Loucy (cell line): ENCODE measurements around the gene PRXL2B.
"Not testable (repeated sequence)": the region's sequence is repeated elsewhere in the genome, so short reads cannot be mapped to it uniquely, and the experiment has no call there.

ENCODE experiments used
- H2AFZ ChIP-seq: fragments of 200-600 bp; sonication (generic); 2 replicates; pipeline ENCODE4 v1.6.0; 2016; ENCODE audit warnings: antibody characterized with exemption, mild to moderate bottlenecking, low read length, moderate library complexity
- H3F3A ChIP-seq: fragments of 200-600 bp; 2 replicates; pipeline ENCODE4 v1.6.0; 2016; ENCODE audit warnings: antibody characterized with exemption, low read depth, mild to moderate bottlenecking
- H3K27me3 ChIP-seq: fragments of 200-600 bp; sonication (generic); 2 replicates; pipeline ENCODE4 v1.6.1; 2014; ENCODE audit warnings: low read length, mild to moderate bottlenecking; ENCODE audit not compliant: insufficient read depth, poor library complexity, severe bottlenecking
- H3K36me3 ChIP-seq: fragments of 200-600 bp; sonication (generic); 2 replicates; pipeline ENCODE4 v1.6.1; 2016; ENCODE audit warnings: low read length; ENCODE audit not compliant: insufficient read depth
- H3K4me1 ChIP-seq: fragments of 200-600 bp; sonication (generic); 2 replicates; pipeline ENCODE4 v1.5.1; 2014; ENCODE audit warnings: low read length, mild to moderate bottlenecking; ENCODE audit not compliant: insufficient read depth, poor library complexity, severe bottlenecking
- H3K4me2 ChIP-seq: fragments of 200-600 bp; sonication (generic); 2 replicates; pipeline ENCODE4 v1.6.0; 2014; ENCODE audit warnings: antibody characterized with exemption, low read length, low read depth, mild to moderate bottlenecking; ENCODE audit not compliant: poor library complexity, severe bottlenecking
- H3K4me3 ChIP-seq: fragments of 200-600 bp; sonication (generic); 2 replicates; pipeline ENCODE4 v1.5.1; 2014; ENCODE audit warnings: low read length, mild to moderate bottlenecking, mixed read lengths; ENCODE audit not compliant: poor library complexity, severe bottlenecking
- H3K79me2 ChIP-seq: fragments of 200-600 bp; sonication (generic); 2 replicates; pipeline ENCODE4 v1.6.1; 2014; ENCODE audit warnings: low read length; ENCODE audit not compliant: insufficient read depth
- H3K9ac ChIP-seq: fragments of 200-600 bp; sonication (generic); 2 replicates; pipeline ENCODE4 v1.6.0; 2014; ENCODE audit warnings: mild to moderate bottlenecking, low read depth, low read length, moderate library complexity; ENCODE audit not compliant: poor library complexity, severe bottlenecking
- H3K9me2 ChIP-seq: fragments of 200-600 bp; sonication (generic); replicated peaks from 2 replicates; pipeline ENCODE4 v1.6.1; 2016; ENCODE audit warnings: low read depth, low read length, mixed read lengths
- H3K9me3 ChIP-seq: fragments of 200-600 bp; sonication (generic); 2 replicates; pipeline ENCODE4 v1.6.1; 2014; ENCODE audit warnings: mild to moderate bottlenecking, antibody characterized with exemption, low read length, low read depth; ENCODE audit not compliant: insufficient read depth
- H4K20me1 ChIP-seq: fragments of 200-600 bp; sonication (generic); 2 replicates; pipeline ENCODE4 v1.6.0; 2014; ENCODE audit warnings: antibody characterized with exemption, low read length, mild to moderate bottlenecking; ENCODE audit not compliant: insufficient read depth, poor library complexity, severe bottlenecking
- EZH2phosphoT487 ChIP-seq: fragments of 200-600 bp; IDR thresholded peaks from 2 replicates; pipeline ENCODE4 v1.6.1; 2018; ENCODE audit warnings: antibody characterized with exemption, mild to moderate bottlenecking, moderate library complexity, borderline replicate concordance
- TF ChIP-seq, protein P1 (sequence below): fragments of 200-600 bp; sonication (generic); conservative IDR thresholded peaks from 2 replicates; pipeline ENCODE4 v1.5.1; 2014; ENCODE audit warnings: mild to moderate bottlenecking, antibody characterized with exemption, low read length

The PRXL2B gene

DNA sequence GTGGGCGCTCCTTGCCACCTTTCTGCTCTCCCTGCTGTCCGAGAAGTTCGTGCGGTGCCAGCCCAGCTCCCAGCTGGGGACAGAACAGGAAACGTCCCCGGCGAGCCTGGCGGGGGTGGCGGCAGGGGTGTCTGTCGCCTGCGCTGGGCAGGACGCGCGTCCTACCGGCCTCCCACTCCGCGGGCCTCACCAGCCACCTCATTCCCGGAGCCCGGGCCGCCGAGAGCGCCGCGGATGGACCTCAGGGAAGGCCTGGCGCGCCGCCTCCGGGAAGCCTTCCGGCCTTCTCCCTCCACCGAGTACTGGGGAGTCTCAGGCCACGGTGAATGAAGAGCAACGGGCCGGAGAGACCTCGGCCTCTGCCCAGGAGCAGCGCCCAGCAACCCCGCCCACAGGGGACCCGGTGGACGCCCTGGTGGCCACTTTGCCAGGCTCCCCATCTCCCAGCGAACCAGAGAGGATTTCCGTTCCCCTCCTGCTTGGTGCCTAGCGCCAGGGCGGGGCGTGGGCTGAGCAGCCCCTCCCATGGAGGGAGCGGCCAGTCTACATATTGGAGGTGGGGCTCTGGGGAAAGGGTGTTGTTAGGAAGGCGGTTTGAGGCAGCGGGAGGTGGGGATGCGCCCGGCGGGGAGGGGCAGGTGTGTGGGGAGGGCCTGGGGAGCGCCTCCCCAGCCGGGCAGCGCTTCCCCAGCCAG is 39.9 kb upstream of the PRXL2B start:
- peak overlapping the region; percentile 95 for H3K4me2 ChIP-seq
- peak overlapping the region; percentile 88 for H3K9ac ChIP-seq
- no peak for TF ChIP-seq EZH2phosphoT487
- TF ChIP-seq, protein P1, sequence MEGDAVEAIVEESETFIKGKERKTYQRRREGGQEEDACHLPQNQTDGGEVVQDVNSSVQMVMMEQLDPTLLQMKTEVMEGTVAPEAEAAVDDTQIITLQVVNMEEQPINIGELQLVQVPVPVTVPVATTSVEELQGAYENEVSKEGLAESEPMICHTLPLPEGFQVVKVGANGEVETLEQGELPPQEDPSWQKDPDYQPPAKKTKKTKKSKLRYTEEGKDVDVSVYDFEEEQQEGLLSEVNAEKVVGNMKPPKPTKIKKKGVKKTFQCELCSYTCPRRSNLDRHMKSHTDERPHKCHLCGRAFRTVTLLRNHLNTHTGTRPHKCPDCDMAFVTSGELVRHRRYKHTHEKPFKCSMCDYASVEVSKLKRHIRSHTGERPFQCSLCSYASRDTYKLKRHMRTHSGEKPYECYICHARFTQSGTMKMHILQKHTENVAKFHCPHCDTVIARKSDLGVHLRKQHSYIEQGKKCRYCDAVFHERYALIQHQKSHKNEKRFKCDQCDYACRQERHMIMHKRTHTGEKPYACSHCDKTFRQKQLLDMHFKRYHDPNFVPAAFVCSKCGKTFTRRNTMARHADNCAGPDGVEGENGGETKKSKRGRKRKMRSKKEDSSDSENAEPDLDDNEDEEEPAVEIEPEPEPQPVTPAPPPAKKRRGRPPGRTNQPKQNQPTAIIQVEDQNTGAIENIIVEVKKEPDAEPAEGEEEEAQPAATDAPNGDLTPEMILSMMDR = no peak
- H3K9me2 ChIP-seq = no peaks in the 10 kb centered on the region
- no peaks in the 10 kb centered on the region for H4K20me1 ChIP-seq
- no peaks in the 10 kb centered on the region for H3K27me3 ChIP-seq
- H3K79me2 ChIP-seq = peaks cover 8% of the 10 kb centered on the region; the same call in 1 of the 2 replicates
- no peaks in the 10 kb centered on the region for H3K9me3 ChIP-seq
- H2AFZ ChIP-seq = peak overlapping the region; percentile 55; the same call in 1 of the 2 replicates
- no peaks in the 10 kb centered on the region for H3F3A ChIP-seq
- peak overlapping the region; percentile 79 for H3K4me3 ChIP-seq
- peaks cover 28% of the 10 kb centered on the region for H3K4me1 ChIP-seq
- no peaks in the 10 kb centered on the region for H3K36me3 ChIP-seq

DNA sequence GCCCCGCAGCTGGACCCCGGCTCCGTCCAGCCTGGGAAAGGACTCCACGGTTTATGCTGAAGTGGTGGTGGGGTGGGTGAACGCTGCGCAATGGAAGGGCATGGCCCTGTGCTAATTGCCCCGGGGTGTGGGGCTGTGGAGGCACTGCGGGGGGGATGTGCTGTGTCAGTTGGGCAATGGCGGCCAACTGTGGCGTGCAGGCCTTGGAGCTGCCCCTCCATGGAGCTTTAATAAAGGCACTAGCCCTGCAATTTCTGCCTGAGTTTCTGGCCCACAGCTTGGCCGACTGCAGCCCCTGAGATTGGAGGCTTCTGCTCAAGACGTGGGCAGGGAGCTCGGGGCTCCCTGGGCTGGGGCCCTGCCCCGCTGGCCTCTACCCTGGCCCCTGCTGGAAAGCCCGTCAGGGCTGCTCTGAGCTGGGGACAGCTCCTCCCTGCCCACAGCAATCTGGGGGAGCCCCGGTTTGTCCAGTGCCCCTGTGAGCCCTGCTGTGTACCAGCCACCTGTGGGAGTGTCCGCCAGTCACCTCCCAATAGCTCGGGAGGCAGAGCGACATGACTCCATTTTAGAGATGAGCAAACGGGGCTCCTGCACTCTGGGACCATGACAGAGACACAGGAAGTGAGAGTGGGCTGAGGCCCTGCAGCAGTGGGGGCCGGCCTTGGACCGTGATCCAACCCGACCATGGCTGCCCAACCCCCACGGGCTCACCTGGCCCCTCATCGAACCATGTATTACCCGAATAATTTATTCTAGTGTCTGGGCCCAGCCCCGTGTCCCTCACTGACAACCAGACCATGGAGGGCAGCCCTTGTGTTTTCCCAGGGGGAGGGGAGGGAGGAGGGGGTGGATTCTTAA is 39.1 kb upstream of the PRXL2B start:
- H3K36me3 ChIP-seq = no peaks in the 10 kb centered on the region
- H3K4me2 ChIP-seq = peak overlapping the region; percentile 95
- no peaks in the 10 kb centered on the region for H3K27me3 ChIP-seq
- H2AFZ ChIP-seq = no peak overlapping the region
- no peaks in the 10 kb centered on the region for H4K20me1 ChIP-seq
- H3K79me2 ChIP-seq = peaks cover 8% of the 10 kb centered on the region; the same call in 1 of the 2 replicates
- TF ChIP-seq, protein P1 = no peak
- H3K4me3 ChIP-seq = peak overlapping the region; percentile 79
- no peaks in the 10 kb centered on the region for H3K9me3 ChIP-seq
- H3K9me2 ChIP-seq = no peaks in the 10 kb centered on the region
- H3K4me1 ChIP-seq = peaks cover 28% of the 10 kb centered on the region
- H3F3A ChIP-seq = no peaks in the 10 kb centered on the region
- peak overlapping the region; percentile 88 for H3K9ac ChIP-seq

DNA sequence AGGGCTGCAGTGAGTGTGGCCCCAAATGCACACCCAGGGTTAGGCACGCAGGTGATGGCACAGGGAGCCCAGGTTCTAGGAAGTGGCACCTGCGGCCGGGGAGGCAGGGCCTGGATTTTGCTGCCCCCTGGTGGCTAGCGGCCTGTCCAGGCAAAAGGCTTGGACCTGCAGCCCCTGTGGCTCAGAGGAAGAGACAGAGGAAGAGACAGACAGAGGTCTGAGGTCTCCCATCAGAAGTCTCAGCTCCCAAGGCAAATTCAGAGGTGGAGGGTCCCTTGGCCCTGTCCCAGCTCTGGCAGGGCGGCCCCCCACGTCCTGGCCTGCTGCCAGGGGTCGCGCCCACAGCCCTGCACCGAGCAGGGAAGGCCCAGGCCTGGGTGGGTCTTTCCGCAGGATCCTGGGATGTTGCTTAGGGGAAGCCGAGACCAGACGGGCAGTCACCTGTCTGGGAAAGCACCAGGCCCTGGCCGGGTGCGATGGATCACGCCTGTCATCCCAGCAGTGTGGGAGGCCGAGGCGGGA is 38.4 kb upstream of the PRXL2B start:
- H4K20me1 ChIP-seq = no peaks in the 10 kb centered on the region
- H3K4me1 ChIP-seq = peaks cover 26% of the 10 kb centered on the region
- peaks cover 8% of the 10 kb centered on the region; the same call in 1 of the 2 replicates for H3K79me2 ChIP-seq
- H2AFZ ChIP-seq = no peak overlapping the region
- no peaks in the 10 kb centered on the region for H3K9me3 ChIP-seq
- no peaks in the 10 kb centered on the region for H3K9me2 ChIP-seq
- H3K4me2 ChIP-seq = peak overlapping the region; percentile 95
- no peaks in the 10 kb centered on the region for H3K27me3 ChIP-seq
- H3K36me3 ChIP-seq = no peaks in the 10 kb centered on the region
- peak overlapping the region; percentile 88 for H3K9ac ChIP-seq
- H3F3A ChIP-seq = no peaks in the 10 kb centered on the region
- H3K4me3 ChIP-seq = peak overlapping the region; percentile 79
- no peak for TF ChIP-seq EZH2phosphoT487
- TF ChIP-seq, protein P1 = peak; percentile 91

DNA sequence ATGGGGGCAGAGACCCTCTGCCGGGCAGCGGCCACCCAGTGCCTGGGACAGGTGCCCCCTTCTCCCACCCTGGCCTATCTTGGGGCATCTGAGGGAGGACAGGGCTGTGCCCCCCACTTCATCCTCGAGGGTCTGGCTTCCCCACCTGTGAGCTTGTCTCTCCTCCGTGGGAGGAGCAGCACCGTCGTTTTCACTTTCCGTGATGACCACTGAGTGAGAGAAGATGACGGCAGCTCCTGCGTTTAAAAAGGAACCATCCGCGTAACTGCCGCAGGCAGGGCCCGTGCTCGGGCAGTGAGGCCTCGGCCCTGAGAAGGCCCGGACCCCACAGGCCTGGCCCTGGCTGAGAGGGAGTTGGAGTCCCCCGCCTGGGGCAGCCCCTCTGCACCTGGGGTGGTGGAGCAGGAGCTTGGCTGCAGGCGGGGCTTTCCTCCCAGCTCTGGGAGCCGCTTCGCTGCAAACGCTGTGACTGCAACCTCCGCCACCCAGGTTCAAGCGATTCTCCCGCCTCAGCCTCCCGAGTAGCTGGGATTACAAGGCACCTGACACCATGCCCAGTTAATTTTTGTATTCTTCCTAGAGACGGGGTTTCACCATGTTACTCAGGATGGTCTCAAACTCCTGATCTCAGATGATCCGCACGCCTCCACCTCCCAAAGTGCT is 37.1 kb upstream of the PRXL2B start:
- not testable (repeated sequence) for H4K20me1 ChIP-seq, H3K9me3 ChIP-seq, H2AFZ ChIP-seq, H3K9me2 ChIP-seq, H3F3A ChIP-seq, H3K79me2 ChIP-seq, H3K27me3 ChIP-seq, H3K36me3 ChIP-seq
- peak overlapping the region; percentile 79 for H3K4me3 ChIP-seq
- peaks cover 24% of the 10 kb centered on the region for H3K4me1 ChIP-seq
- H3K4me2 ChIP-seq = peak overlapping the region; percentile 95
- peak overlapping the region; percentile 88 for H3K9ac ChIP-seq
